Rectal smooth muscle tissue (tissue), 1 donor: Measurements from ENCODE around the gene TSSK3.

Source experiments
- H3K27ac ChIP-seq: one replicate; pipeline ENCODE4 v1.7.0; 2013; ENCODE audit warnings: low read depth, low read length, inconsistent platforms
- H3K27me3 ChIP-seq: one replicate; pipeline ENCODE4 v1.7.0; 2013; ENCODE audit warnings: low read length; ENCODE audit not compliant: control insufficient read depth, insufficient read depth
- H3K36me3 ChIP-seq: one replicate; pipeline ENCODE4 v1.7.0; 2013; ENCODE audit warnings: low read length; ENCODE audit not compliant: control insufficient read depth, insufficient read depth
- H3K4me1 ChIP-seq: one replicate; pipeline ENCODE4 v1.7.0; 2013; ENCODE audit warnings: low read length; ENCODE audit not compliant: control insufficient read depth, insufficient read depth
- H3K4me3 ChIP-seq: one replicate; pipeline ENCODE4 v1.7.0; 2013; ENCODE audit warnings: low read length
- H3K9ac ChIP-seq: one replicate; pipeline ENCODE4 v1.7.0; 2013; ENCODE audit warnings: low read length

TSSK3 gene

GRCh38 chr1:32357614-32358013, 4.7 kb upstream of the TSSK3 start:
- H3K36me3 ChIP-seq: no peaks in the 10 kb centered on the region
- no peak overlapping the region for H3K27ac ChIP-seq
- H3K4me1 ChIP-seq: no peaks in the 10 kb centered on the region
- H3K27me3 ChIP-seq: no peaks in the 10 kb centered on the region
- H3K9ac ChIP-seq: no peak overlapping the region
- H3K4me3 ChIP-seq: no peak overlapping the region

GRCh38 chr1:32358435-32358834, 3.9 kb upstream of the TSSK3 start:
- Histone ChIP-seq H3K36me3 (no peaks in the 10 kb centered on the region), H3K27ac (no peak overlapping the region), H3K27me3 (no peaks in the 10 kb centered on the region), H3K9ac (no peak overlapping the region), H3K4me3 (no peak overlapping the region), H3K4me1 (no peaks in the 10 kb centered on the region)

- Histone ChIP-seq H3K27ac (no peak overlapping the region), H3K9ac (no peak overlapping the region), H3K27me3 (no peaks in the 10 kb centered on the region), H3K4me1 (no peaks in the 10 kb centered on the region), H3K36me3 (peaks cover 11% of the 10 kb centered on the region), H3K4me3 (no peak overlapping the region)
Measured at GRCh38 chr1:32361308-32361673, 1.0 kb upstream of the TSSK3 start.

GRCh38 chr1:32361674-32362473, 465 bp upstream of the TSSK3 start:
- H3K27me3 ChIP-seq: no peaks in the 10 kb centered on the region
- H3K9ac ChIP-seq: no peak overlapping the region
- H3K27ac ChIP-seq: no peak overlapping the region
- H3K4me3 ChIP-seq: peak overlapping the region; percentile 52
- peaks cover 15% of the 10 kb centered on the region for H3K36me3 ChIP-seq
- no peaks in the 10 kb centered on the region for H3K4me1 ChIP-seq

GRCh38 chr1:32363713-32364112, 1.4 kb downstream of the TSSK3 start:
- Histone ChIP-seq H3K27ac (no peak overlapping the region), H3K4me3 (no peak overlapping the region), H3K9ac (no peak overlapping the region), H3K27me3 (no peaks in the 10 kb centered on the region), H3K4me1 (no peaks in the 10 kb centered on the region), H3K36me3 (peaks cover 25% of the 10 kb centered on the region)

GRCh38 chr1:32364836-32365235, 2.5 kb downstream of the TSSK3 start:
- H3K9ac ChIP-seq: no peak overlapping the region
- H3K36me3 ChIP-seq: peaks cover 29% of the 10 kb centered on the region
- no peaks in the 10 kb centered on the region for H3K4me1 ChIP-seq
- H3K4me3 ChIP-seq: no peak overlapping the region
- no peak overlapping the region for H3K27ac ChIP-seq
- H3K27me3 ChIP-seq: no peaks in the 10 kb centered on the region

- Histone ChIP-seq H3K27ac (no peak overlapping the region), H3K9ac (no peak overlapping the region), H3K4me1 (no peaks in the 10 kb centered on the region), H3K4me3 (no peak overlapping the region), H3K27me3 (no peaks in the 10 kb centered on the region), H3K36me3 (peaks cover 29% of the 10 kb centered on the region)
Measured at GRCh38 chr1:32365445-32365844, 3.1 kb downstream of the TSSK3 start.

GRCh38 chr1:32367912-32368635, 5.7 kb downstream of the TSSK3 start:
- no peaks in the 10 kb centered on the region for H3K27me3 ChIP-seq

GRCh38 chr1:32372149-32372756, 9.9 kb downstream of the TSSK3 start:
- Histone ChIP-seq H3K4me1 (no peaks in the 10 kb centered on the region), H3K9ac (no peak overlapping the region), H3K27ac (no peak overlapping the region), H3K27me3 (no peaks in the 10 kb centered on the region), H3K4me3 (no peak overlapping the region), H3K36me3 (peaks cover 52% of the 10 kb centered on the region)

More at GRCh38 chr1:32367912-32368635, 5.7 kb downstream of the TSSK3 start:
- Histone ChIP-seq H3K36me3 (peaks cover 42% of the 10 kb centered on the region), H3K4me1 (no peaks in the 10 kb centered on the region), H3K4me3 (no peak overlapping the region), H3K27ac (no peak overlapping the region), H3K9ac (no peak overlapping the region)

GRCh38 chr1:32373996-32374592, 11.8 kb downstream of the TSSK3 start:
- Histone ChIP-seq H3K9ac (no peak overlapping the region), H3K27me3 (no peaks in the 10 kb centered on the region), H3K36me3 (peaks cover 55% of the 10 kb centered on the region), H3K27ac (no peak overlapping the region), H3K4me1 (no peaks in the 10 kb centered on the region), H3K4me3 (no peak overlapping the region)

- Histone ChIP-seq H3K4me3 (no peak overlapping the region), H3K9ac (no peak overlapping the region), H3K27me3 (no peaks in the 10 kb centered on the region), H3K27ac (no peak overlapping the region), H3K36me3 (peaks cover 72% of the 10 kb centered on the region), H3K4me1 (no peaks in the 10 kb centered on the region)
Measured at GRCh38 chr1:32376199-32376598, 13.9 kb downstream of the TSSK3 start.

- Histone ChIP-seq H3K27ac (no peak overlapping the region), H3K4me3 (no peak overlapping the region), H3K9ac (no peak overlapping the region), H3K4me1 (no peaks in the 10 kb centered on the region), H3K27me3 (no peaks in the 10 kb centered on the region), H3K36me3 (peaks cover 66% of the 10 kb centered on the region)
Measured at GRCh38 chr1:32377541-32378220, 15.3 kb downstream of the TSSK3 start.
